ENCODE measurements around the gene STK35. TPM values are rescaled to one million over a fixed set of nuclear protein-coding genes. Genes with fewer than 3 reads are reported as not detected.
A peak's percentile ranks its signal among the peaks of the same experiment; 100 is the strongest.

The STK35 gene
- total and polyA plus RNA-seq, 2 of the 13 experiments (the other 11 are each of a cell fraction or from before 2014, with no cell fraction given): 27.4 to 29.8 TPM

GRCh38 chr20:2162823-2163166 lies 61.2 kb downstream of the STK35 start:
- Histone ChIP-seq H3K4me2 (ENCODE audit: low read depth, low read length) (no peak overlapping the region; the same call in 1 of the 2 replicates), H3K36me3 (replicated peaks in 1 of 2; ENCODE audit: control insufficient read depth in 1 of 2, insufficient read depth in 2 of 2, low read length in 2 of 2) (no peaks in the 10 kb centered on the region), H3K4me1 (ENCODE audit: insufficient read depth, low read length) (peaks cover 16% of the 10 kb centered on the region), H4K20me1 (ENCODE audit: insufficient read depth, low read length) (no peaks in the 10 kb centered on the region), H2AFZ (ENCODE audit: low read length) (no peak overlapping the region), H3K27ac (ENCODE audit: extremely low read length, insufficient read depth, low read length) (no peak overlapping the region), H3K9ac (ENCODE audit: insufficient read depth, low read depth, low read length) (no peak overlapping the region), H3K9me3 (ENCODE audit: low read length) (no peaks in the 10 kb centered on the region), H3K4me3 (replicated peaks in 1 of 3; ENCODE audit: insufficient read depth in 1 of 3, low read depth in 2 of 3, low read length in 3 of 3) (no peak overlapping the region), H3K27me3 (ENCODE audit: control insufficient read depth in 1 of 2, insufficient read depth in 2 of 2, low read length in 2 of 2) (peaks cover 1 to 31% of the 10 kb centered on the region in 2 experiments; a peak in 2 of 5 replicates), H3K79me2 (ENCODE audit: insufficient read depth, low read length) (no peaks in the 10 kb centered on the region)
- in situ Hi-C loops (cut with HindIII; ENCODE audit: extremely low pct_ligation_motif_present, low pct_unique_long_range_greater_than_20kb): no loop called here
- no peak for DNase-seq (ENCODE audit: low spot score)
- no TSS peak for BruUV-seq (replicated peaks)
- peak; percentile 62 for ATAC-seq
- intact Hi-C loops (cut with micrococcal nuclease; ENCODE audit: unreplicated experiment): no loop called here
- WGBS (ENCODE audit: low lambda C conversion rate): 23% methylated on average over 11 of the region's 11 CpGs
- CTCF ChIA-PET (ENCODE audit: low intra/inter-chr PET ratio, low total read pairs): no interaction called here
- POLR2A ChIA-PET: no interaction called here
- no peak for FAIRE-seq
- TF ChIP-seq ZNF263 (CRISPR knock-in tag; IDR thresholded peaks at IDR 0.05): peak; percentile 95
- TF ChIP-seq HDAC1 (CRISPR knock-in tag; IDR thresholded peaks at IDR 0.05): peak; percentile 40; the same call in 1 of the 2 replicates
- TF ChIP-seq ZNF280B (CRISPR knock-in tag; IDR thresholded peaks at IDR 0.05; ENCODE audit: borderline replicate concordance): no peak
- TF ChIP-seq TFE3 (CRISPR knock-in tag; IDR thresholded peaks at IDR 0.05): no peak
- peak; percentile 75; the same call in 1 of the 2 replicates for TF ChIP-seq ZNF788 (CRISPR knock-in tag; IDR thresholded peaks at IDR 0.05; ENCODE audit: borderline replicate concordance)
- TF ChIP-seq KLF12 (CRISPR knock-in tag; IDR thresholded peaks at IDR 0.05; ENCODE audit: borderline replicate concordance): no peak
- TF ChIP-seq, protein P1, sequence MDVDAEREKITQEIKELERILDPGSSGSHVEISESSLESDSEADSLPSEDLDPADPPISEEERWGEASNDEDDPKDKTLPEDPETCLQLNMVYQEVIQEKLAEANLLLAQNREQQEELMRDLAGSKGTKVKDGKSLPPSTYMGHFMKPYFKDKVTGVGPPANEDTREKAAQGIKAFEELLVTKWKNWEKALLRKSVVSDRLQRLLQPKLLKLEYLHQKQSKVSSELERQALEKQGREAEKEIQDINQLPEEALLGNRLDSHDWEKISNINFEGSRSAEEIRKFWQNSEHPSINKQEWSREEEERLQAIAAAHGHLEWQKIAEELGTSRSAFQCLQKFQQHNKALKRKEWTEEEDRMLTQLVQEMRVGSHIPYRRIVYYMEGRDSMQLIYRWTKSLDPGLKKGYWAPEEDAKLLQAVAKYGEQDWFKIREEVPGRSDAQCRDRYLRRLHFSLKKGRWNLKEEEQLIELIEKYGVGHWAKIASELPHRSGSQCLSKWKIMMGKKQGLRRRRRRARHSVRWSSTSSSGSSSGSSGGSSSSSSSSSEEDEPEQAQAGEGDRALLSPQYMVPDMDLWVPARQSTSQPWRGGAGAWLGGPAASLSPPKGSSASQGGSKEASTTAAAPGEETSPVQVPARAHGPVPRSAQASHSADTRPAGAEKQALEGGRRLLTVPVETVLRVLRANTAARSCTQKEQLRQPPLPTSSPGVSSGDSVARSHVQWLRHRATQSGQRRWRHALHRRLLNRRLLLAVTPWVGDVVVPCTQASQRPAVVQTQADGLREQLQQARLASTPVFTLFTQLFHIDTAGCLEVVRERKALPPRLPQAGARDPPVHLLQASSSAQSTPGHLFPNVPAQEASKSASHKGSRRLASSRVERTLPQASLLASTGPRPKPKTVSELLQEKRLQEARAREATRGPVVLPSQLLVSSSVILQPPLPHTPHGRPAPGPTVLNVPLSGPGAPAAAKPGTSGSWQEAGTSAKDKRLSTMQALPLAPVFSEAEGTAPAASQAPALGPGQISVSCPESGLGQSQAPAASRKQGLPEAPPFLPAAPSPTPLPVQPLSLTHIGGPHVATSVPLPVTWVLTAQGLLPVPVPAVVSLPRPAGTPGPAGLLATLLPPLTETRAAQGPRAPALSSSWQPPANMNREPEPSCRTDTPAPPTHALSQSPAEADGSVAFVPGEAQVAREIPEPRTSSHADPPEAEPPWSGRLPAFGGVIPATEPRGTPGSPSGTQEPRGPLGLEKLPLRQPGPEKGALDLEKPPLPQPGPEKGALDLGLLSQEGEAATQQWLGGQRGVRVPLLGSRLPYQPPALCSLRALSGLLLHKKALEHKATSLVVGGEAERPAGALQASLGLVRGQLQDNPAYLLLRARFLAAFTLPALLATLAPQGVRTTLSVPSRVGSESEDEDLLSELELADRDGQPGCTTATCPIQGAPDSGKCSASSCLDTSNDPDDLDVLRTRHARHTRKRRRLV (CRISPR knock-in tag; IDR thresholded peaks at IDR 0.05): no peak
- TF ChIP-seq ZNF737 (CRISPR knock-in tag; IDR thresholded peaks at IDR 0.05; ENCODE audit: borderline replicate concordance): no peak
- no peak for TF ChIP-seq ZNF781 (CRISPR knock-in tag; IDR thresholded peaks at IDR 0.05; ENCODE audit: borderline replicate concordance, not compliant biosample characterization)
- 0 out of 2 replicates have a peak, but pooled peaks have one; percentile 7 for TF ChIP-seq HDAC2 (CRISPR knock-in tag; IDR thresholded peaks at IDR 0.05)
- TF ChIP-seq ZNF3 (CRISPR knock-in tag; IDR thresholded peaks at IDR 0.05): no peak
- TF ChIP-seq ZNF792 (CRISPR knock-in tag; IDR thresholded peaks at IDR 0.05): no peak
- TF ChIP-seq ZNF292 (CRISPR knock-in tag; IDR thresholded peaks at IDR 0.05; ENCODE audit: borderline replicate concordance, low read depth): 0 out of 2 replicates have a peak, but pooled peaks have one; percentile 33
- no peak for TF ChIP-seq PLRG1 (conservative IDR thresholded peaks at IDR 0.05)
- TF ChIP-seq CAMTA2 (CRISPR knock-in tag; IDR thresholded peaks at IDR 0.05; ENCODE audit: borderline replicate concordance): no peak
- no peak for TF ChIP-seq EHMT2 (IDR thresholded peaks at IDR 0.05; ENCODE audit: borderline replicate concordance, low read depth, low read length)
- TF ChIP-seq ZSCAN9 (CRISPR knock-in tag; IDR thresholded peaks at IDR 0.05; ENCODE audit: borderline replicate concordance): no peak

Data from HepG2 (cell line).